AG08396 (cell line): ENCODE results near the gene TMED9.
A peak's percentile ranks its signal among the peaks of the same experiment; 100 is the strongest.

Experiments used
- DNase-seq: peaks from one replicate; pipeline ENCODE4 v3.0.0; 2012; ENCODE audit warnings: low spot score, mixed read lengths

Gene TMED9

GRCh38 chr5:177578316-177578715, 13.7 kb upstream of the TMED9 start:
- no peak for DNase-seq

GRCh38 chr5:177588413-177588909, 3.5 kb upstream of the TMED9 start:
- DNase-seq = no peak

DNA sequence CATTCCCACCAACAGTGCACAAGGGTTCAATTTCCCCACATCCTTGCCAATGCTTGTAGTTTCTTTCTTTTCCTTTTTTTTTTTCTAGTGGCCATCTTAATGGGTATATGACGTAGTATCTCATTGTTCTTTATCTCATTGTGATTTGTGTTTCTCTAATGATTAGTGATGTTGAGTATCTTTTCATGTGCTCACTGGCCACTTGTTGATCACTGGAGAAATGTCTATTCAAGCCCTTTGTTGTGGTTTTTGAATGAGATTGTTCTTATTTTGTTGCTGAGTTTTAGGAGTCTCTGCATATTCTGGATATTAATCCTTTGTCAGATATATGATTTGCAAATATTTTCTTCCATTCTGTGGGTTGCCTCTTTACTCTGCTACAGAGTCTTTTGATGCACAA, 1.6 kb upstream of the TMED9 start:
- no peak for DNase-seq

DNA sequence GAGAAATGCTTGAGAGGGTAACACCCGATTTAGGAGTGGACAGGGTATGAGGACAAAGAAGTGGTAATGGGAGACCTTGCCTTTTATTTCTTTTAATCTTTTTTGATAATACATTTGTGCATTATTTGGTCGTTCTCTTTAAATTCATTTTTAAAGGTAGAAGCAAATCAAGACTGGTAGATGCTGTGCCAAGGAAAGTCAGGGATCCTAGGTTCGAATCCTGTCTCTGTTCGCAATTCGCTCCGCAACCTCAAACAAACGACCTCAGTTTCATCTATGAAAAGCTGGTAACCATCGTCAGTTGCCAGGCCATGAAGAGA, 353 bp upstream of the TMED9 start:
- DNase-seq = no peak

DNA sequence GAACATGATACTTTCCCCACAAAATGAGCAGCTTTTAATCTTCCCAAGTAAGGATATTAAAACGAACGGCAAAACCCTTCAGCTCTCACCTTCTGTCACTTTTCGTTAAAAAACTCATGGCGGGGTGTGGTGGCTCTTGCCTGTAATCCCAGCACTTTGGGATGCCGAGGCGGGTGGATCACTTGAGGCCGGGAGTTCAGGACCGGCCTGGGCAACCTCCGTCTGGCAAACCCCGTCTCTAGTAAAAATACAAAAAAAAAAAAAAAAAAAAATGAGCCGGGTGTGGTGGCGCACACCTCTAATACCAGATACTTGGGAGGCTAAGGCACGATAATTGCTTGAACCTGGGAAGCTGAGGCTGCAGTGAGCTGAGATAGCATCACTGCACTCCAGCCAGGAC, 902 bp downstream of the TMED9 start:
- no peak for DNase-seq

- no peak for DNase-seq
Measured at GRCh38 chr5:177593511-177593910, 1.5 kb downstream of the TMED9 start.

- DNase-seq = no peak
Measured at GRCh38 chr5:177594071-177594470, 2.1 kb downstream of the TMED9 start.

DNA sequence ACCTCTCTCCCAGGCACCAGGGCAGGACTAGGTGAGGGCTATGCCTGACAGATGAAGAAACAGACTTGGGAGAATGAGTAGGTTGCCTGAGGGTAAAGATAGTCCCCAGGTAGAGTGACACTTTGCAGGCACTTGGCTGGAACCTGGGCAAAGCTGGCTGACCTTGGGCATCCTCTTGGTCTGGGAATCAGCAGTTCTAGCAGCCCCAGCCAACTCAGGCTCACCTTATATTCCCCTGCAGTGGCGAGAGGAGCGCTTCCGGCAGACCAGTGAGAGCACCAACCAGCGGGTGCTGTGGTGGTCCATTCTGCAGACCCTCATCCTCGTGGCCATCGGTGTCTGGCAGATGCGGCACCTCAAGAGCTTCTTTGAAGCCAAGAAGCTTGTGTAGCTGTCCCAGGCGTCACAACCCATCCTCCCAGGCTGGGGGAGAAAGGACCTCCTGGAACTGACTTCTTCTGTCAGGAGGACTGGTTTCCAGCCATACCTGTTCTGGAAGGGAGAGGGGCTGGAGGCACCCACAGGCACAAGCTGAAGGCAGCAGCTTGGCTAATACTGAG, 3.1 kb downstream of the TMED9 start:
- no peak for DNase-seq

- no peak for DNase-seq
Measured at GRCh38 chr5:177595991-177596774, 4.2 kb downstream of the TMED9 start.

DNA sequence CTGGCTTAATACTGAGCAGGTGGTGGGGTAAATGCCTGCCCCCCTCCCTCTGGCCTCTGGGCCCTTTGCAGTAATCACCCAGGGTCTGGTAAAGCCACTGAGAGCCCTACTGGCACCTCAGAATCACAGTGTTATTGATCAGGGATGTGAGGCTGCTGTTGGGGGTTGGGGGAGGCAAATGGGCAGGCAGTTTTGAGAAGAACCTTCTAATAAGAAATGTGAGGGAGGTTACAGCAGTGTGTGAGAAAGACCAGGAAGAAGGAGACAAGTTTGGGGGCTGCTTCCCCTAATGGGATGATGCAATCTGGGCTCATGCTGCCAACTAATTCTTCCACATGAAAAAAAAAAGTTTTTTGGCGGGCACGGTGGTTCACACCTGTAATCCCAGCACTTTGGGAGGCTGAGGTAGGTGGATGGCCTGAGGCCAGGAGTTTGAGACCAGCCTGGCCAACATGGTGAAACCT, 4.8 kb downstream of the TMED9 start:
- DNase-seq = no peak

- no peak for DNase-seq
Measured at GRCh38 chr5:177598477-177598876, 6.5 kb downstream of the TMED9 start.

- DNase-seq = peak; percentile 95
Measured at GRCh38 chr5:177599731-177600507, 7.9 kb downstream of the TMED9 start, which contains the start of gene B4GALT7. Gene B4GALT7 (plus strand): TSS chr5:177600132. CDS start chr5:177600211, 79 bp downstream.

- DNase-seq = no peak
Measured at GRCh38 chr5:177600508-177601018, 8.6 kb downstream of the TMED9 start.

GRCh38 chr5:177601126-177601525, 9.1 kb downstream of the TMED9 start:
- DNase-seq = no peak

- no peak for DNase-seq
Measured at GRCh38 chr5:177601577-177602457, 9.8 kb downstream of the TMED9 start.

DNA sequence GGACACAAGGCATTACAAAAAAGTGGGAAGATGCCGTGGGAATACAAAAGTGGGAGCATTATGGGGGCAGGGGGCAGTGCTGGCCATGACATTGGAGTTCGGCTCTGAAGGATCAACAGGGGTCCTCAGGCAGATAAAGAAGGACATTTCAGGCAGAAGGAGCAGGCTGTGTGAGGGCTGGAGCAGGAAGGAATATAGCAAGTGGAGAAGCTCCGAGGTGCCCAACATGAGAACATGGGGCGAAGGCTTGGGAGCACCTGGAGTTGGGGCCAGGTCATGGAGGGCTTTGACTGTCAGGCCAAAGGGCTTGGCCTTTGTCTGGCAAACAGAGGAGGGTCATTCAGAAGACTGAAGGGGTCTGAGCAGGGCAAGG, 10.4 kb downstream of the TMED9 start:
- no peak for DNase-seq

DNA sequence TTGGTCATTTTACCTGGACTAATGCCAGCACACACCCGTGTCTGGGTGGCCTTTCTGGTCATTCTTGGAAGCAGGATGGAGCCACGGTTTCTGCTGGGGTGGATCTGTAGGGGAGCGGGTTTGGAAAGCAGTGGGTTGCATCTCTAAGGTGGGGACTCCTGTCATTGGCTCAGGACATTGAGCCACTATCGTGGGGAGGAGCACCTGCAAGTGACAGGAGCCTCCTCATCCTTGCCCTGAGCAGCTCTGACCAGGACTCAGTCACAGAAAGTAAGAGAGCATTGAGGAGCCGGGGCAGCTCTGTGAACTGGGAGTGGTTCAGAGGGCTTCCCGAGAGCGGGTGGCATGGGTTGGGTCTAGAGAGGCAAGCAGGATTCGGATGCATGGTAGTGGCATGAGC, 11.6 kb downstream of the TMED9 start:
- no peak for DNase-seq

DNA sequence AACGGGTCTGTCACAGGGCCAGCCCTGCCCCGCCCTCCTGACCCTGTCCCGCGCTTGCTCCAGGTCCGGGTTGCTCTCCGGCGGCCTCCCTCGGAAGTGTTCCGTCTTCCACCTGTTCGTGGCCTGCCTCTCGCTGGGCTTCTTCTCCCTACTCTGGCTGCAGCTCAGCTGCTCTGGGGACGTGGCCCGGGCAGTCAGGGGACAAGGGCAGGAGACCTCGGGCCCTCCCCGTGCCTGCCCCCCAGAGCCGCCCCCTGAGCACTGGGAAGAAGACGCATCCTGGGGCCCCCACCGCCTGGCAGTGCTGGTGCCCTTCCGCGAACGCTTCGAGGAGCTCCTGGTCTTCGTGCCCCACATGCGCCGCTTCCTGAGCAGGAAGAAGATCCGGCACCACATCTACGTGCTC, 12.1 kb downstream of the TMED9 start:
- no peak for DNase-seq

GRCh38 chr5:177604656-177605055, 12.7 kb downstream of the TMED9 start:
- DNase-seq = no peak

DNA sequence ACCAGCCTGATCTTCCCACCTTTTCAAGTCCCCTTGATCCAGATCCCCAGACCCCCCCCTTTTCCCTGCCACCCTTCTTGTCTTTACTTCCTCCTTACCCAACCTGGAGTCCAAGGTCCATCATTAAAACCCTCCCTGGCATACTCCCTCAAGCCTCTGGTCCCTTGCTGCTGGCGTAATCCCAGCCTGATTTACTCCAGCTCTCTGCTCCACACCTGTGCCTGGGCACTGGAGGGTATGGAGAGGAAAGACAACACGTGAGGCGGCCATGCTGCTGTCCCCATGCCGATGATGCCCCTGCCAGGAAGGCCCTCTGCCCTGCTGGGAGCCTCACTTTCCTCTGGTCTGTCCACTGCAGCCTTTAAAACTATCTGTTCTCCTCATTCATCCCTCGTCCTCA, 13.1 kb downstream of the TMED9 start:
- DNase-seq = no peak

DNA sequence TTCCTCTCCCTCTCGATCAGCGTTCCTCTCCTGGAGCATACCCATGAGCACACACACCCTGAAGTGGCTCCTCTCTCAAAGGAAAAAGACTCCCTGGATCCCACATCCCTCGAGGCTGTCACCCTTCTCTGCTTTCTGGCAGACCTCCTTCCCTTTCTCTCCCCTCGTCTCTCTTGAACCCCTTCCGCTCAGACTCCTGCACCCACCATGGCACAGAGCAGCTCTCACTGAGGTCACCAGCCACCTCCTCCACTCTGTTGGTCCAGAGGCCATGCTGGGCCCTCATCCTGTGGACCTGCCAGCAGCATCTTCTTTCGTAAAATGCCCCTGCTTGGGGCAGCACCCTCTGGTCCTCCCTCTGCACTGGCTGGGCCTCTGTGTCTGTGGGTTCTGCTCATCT, 13.7 kb downstream of the TMED9 start:
- no peak for DNase-seq
